ENCODE results near the gene DNAJC19. TPM values are rescaled to one million over a fixed set of nuclear protein-coding genes. Genes with fewer than 3 reads are reported as not detected.

The DNAJC19 gene
- total and polyA plus RNA-seq, 7 experiments from 2014 or later: 20.7 to 113 (median 65.7) TPM

DNA sequence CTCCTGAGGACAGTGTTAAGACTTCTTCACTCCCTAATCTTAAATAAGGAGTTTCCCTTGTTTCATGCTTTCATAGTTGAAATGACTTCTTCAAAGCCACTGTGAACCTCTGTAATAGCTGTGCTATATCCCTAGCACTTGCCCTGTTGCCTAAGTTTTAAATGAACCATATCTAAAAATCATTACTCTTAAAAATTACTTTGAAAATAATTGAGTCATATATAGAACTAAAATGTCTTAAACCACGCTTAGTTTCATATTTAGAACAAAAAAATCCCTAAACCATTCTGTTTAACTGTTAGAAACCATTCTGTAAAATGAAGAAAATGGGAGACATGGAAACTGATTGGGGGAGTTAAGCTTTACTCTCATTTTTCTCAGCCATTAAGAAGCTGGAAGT lies 29.8 kb downstream of the DNAJC19 start:
- no peaks in the 10 kb centered on the region for H3K27me3 Mint-ChIP-seq
- intact Hi-C loops (cut with micrococcal nuclease): no loop called here
- Histone ChIP-seq H3K36me3 (ENCODE audit: control insufficient read depth in 2 of 3, insufficient read depth in 3 of 3, low read length in 3 of 3) (peaks cover 3 to 67% (median 21%) of the 10 kb centered on the region in 3 experiments), H3K4me3 (ENCODE audit: low read length) (no peak overlapping the region), H3K9me3 (ENCODE audit: control insufficient read depth in 2 of 3, low read length in 3 of 3) (no peaks in the 10 kb centered on the region), H3K27me3 (ENCODE audit: control insufficient read depth in 2 of 2, insufficient read depth in 2 of 2, low read length in 2 of 2) (no peaks in the 10 kb centered on the region), H3K4me1 (ENCODE audit: control insufficient read depth in 2 of 2, insufficient read depth in 2 of 2, low read length in 2 of 2) (no peaks in the 10 kb centered on the region), H3K27ac (ENCODE audit: low read depth, low read length) (no peak overlapping the region)
- ChIA-PET CTCF (no interaction called here), POLR2A (no interaction called here)
- H3K9me3 Mint-ChIP-seq: no peaks in the 10 kb centered on the region
- no peak for ATAC-seq
- no peak for DNase-seq
- no peak overlapping the region for H3K4me3 Mint-ChIP-seq
- peaks cover 0 to 18% (median 3%) of the 10 kb centered on the region in 7 donors for H3K4me1 Mint-ChIP-seq
- H3K36me3 Mint-ChIP-seq: peaks cover 7 to 59% (median 45%) of the 10 kb centered on the region in 5 donors
- peak overlapping the region in 3 of 9 donors; percentile 13 to 72 (median 42) for H3K27ac Mint-ChIP-seq

DNA sequence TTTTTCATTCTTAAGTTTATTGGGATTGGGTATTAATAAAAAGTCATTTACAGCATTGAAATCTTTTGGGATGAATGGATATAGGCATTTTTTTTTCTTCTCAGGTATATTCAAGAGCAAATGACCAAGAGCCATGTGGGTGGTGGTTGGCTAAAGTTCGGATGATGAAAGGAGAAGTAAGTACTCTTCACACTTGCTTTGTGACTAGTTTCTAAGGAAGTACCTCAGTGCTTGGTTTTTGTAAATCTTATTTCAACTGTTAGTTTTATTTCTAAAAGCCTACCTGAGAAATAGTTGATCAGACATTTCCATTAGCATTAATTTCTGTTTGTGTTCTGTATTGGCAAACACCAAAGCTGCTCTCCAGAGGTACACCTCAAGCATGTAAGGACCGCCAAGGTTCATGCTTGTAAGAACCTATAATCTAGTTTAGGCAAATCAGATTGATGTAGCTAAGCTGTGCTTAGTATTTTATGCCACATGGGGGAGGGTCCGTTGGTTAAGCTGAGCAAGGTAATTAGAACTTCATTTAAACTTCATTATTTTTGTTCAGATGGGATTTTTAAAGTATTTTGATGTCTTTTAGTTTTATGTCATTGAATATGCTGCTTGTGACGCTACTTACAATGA lies 41.7 kb downstream of the DNAJC19 start:
- ATAC-seq (no peak), DNase-seq (no peak)
- Mint-ChIP-seq H3K36me3 (peaks cover 3 to 57% (median 24%) of the 10 kb centered on the region in 5 donors), H3K27me3 (no peaks in the 10 kb centered on the region), H3K27ac (peak overlapping the region in 2 of 9 donors; percentile 32 to 49), H3K9me3 (no peaks in the 10 kb centered on the region), H3K4me3 (no peak overlapping the region), H3K4me1 (peaks cover 6 to 30% (median 16%) of the 10 kb centered on the region in 7 donors)
- CTCF ChIA-PET: no interaction called here
- peaks cover 4 to 47% (median 32%) of the 10 kb centered on the region in 3 experiments for H3K36me3 ChIP-seq (ENCODE audit: control insufficient read depth in 2 of 3, insufficient read depth in 3 of 3, low read length in 3 of 3)
- intact Hi-C loops (cut with micrococcal nuclease): no loop called here
- H3K4me1 ChIP-seq (ENCODE audit: control insufficient read depth in 2 of 2, insufficient read depth in 2 of 2, low read length in 2 of 2): no peaks in the 10 kb centered on the region
- no peak overlapping the region for H3K4me3 ChIP-seq (ENCODE audit: low read length)
- no peaks in the 10 kb centered on the region for H3K27me3 ChIP-seq (ENCODE audit: control insufficient read depth in 2 of 2, insufficient read depth in 2 of 2, low read length in 2 of 2)
- H3K9me3 ChIP-seq (ENCODE audit: control insufficient read depth in 2 of 3, low read length in 3 of 3): no peaks in the 10 kb centered on the region
- POLR2A ChIA-PET: no interaction called here
- H3K27ac ChIP-seq (ENCODE audit: low read depth, low read length): no peak overlapping the region

DNA sequence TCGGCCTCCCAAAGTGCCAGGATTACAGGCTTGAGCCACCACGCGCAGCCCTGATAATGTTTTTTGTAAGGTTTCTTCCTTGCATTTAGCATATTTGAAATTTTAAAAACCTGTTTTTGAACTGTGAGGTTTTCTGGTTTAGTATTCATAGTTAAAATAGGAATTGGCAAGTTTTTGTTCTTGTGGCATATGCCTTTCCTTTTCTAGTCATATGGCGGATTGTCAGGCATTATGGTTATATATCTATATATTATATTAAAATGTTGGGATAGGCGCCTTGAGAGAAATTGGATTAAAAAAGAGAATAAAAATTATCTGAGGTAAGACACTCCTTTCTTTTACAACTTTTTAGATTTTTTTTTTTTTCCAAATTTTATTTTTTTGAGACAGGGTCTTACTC lies 48.7 kb downstream of the DNAJC19 start:
- intact Hi-C loops (cut with micrococcal nuclease): no loop called here
- Histone ChIP-seq H3K36me3 (ENCODE audit: control insufficient read depth in 2 of 3, insufficient read depth in 3 of 3, low read length in 3 of 3) (peaks cover 0 to 14% (median 0%) of the 10 kb centered on the region in 3 experiments), H3K4me3 (ENCODE audit: low read length) (no peak overlapping the region), H3K27ac (ENCODE audit: low read depth, low read length) (no peak overlapping the region), H3K9me3 (ENCODE audit: control insufficient read depth in 2 of 3, low read length in 3 of 3) (no peaks in the 10 kb centered on the region), H3K4me1 (ENCODE audit: control insufficient read depth in 2 of 2, insufficient read depth in 2 of 2, low read length in 2 of 2) (no peaks in the 10 kb centered on the region), H3K27me3 (ENCODE audit: control insufficient read depth in 2 of 2, insufficient read depth in 2 of 2, low read length in 2 of 2) (no peaks in the 10 kb centered on the region)
- Mint-ChIP-seq H3K27me3 (no peaks in the 10 kb centered on the region), H3K9me3 (no peaks in the 10 kb centered on the region), H3K27ac (no peak overlapping the region), H3K4me3 (no peak overlapping the region), H3K4me1 (peaks cover 0 to 20% (median 14%) of the 10 kb centered on the region in 7 donors), H3K36me3 (peaks cover 0 to 47% (median 24%) of the 10 kb centered on the region in 5 donors)
- DNase-seq (no peak), ATAC-seq (no peak)
- ChIA-PET CTCF (no interaction called here), POLR2A (no interaction called here)

DNA sequence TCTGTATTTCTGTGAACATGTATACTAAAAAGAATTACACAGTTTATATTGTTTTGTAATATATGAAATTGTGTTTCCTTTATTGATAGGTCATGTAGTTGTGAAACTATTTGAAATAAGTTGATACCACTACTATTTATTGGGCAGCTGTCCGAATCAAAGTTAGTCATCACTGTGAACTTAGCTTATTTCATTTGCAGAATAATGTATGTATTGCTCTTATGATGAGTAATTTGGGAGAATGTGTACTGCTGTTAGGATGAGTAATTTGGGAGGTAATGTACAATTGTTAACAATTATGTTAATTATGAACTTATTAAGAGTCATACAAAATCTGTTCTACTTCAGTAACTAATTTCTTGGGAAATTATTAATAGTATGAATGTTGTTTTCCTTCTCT lies 54.9 kb downstream of the DNAJC19 start:
- no peak overlapping the region for H3K4me3 Mint-ChIP-seq
- no peak overlapping the region for H3K27ac ChIP-seq (ENCODE audit: low read depth, low read length)
- H3K27ac Mint-ChIP-seq: no peak overlapping the region
- no peaks in the 10 kb centered on the region for H3K27me3 Mint-ChIP-seq
- no peaks in the 10 kb centered on the region for H3K27me3 ChIP-seq (ENCODE audit: control insufficient read depth in 2 of 2, insufficient read depth in 2 of 2, low read length in 2 of 2)
- H3K9me3 Mint-ChIP-seq: no peaks in the 10 kb centered on the region
- H3K4me1 Mint-ChIP-seq: peaks cover 15 to 48% (median 40%) of the 10 kb centered on the region in 7 donors
- H3K36me3 ChIP-seq (ENCODE audit: control insufficient read depth in 2 of 3, insufficient read depth in 3 of 3, low read length in 3 of 3): peaks cover 0 to 7% (median 0%) of the 10 kb centered on the region in 3 experiments
- POLR2A ChIA-PET: interaction anchor here (1.3 kb wide), 1 partner anchor 22 kb away, joined by 4 read pairs; the partner anchor contains the start of gene FXR1
- H3K4me1 ChIP-seq (ENCODE audit: control insufficient read depth in 2 of 2, insufficient read depth in 2 of 2, low read length in 2 of 2): peaks cover 0 to 6% of the 10 kb centered on the region in 2 donors
- intact Hi-C loops (cut with micrococcal nuclease): no loop called here
- peaks cover 0 to 29% (median 14%) of the 10 kb centered on the region in 5 donors for H3K36me3 Mint-ChIP-seq
- no peaks in the 10 kb centered on the region for H3K9me3 ChIP-seq (ENCODE audit: control insufficient read depth in 2 of 3, low read length in 3 of 3)
- CTCF ChIA-PET: interaction anchor here (0.5 kb wide), 1 partner anchor 257 kb away, joined by 3 read pairs; no protein-coding TSS in a partner anchor
- no peak for ATAC-seq
- no peak for DNase-seq
- H3K4me3 ChIP-seq (ENCODE audit: low read length): no peak overlapping the region

Other genes with a start within 250 kb of the DNAJC19 start
- gene FXR1, start 77.1 kb downstream of the DNAJC19 start, total RNA-seq: 100 to 1,000 TPM; 108 to 151 (median 129) TPM
- gene FXR1, start 77.1 kb downstream of the DNAJC19 start, polyA plus RNA-seq: 10 to 100 TPM; 53.0 to 63.0 TPM

Data from naive thymus-derived CD4-positive, alpha-beta T cell (primary cell).